Adipose tissue (tissue), 3 donors: ENCODE measurements around the gene PRDM2. TPM values are rescaled to one million over a fixed set of nuclear protein-coding genes. Genes with fewer than 3 reads are reported as not detected.

ENCODE experiments used
- H3K27ac ChIP-seq: one replicate; pipeline ENCODE4 v1.5.1; 2013; ENCODE audit warnings: low read depth, low read length
- WGBS, 3 donors: extraction: QIAGEN DNeasy Blood & Tissue Kit; methylation state at CpG; one replicate each; pipeline ENCODE4 v1.1.7; 2013; 5-methylcytosine and 5-hydroxymethylcytosine counted together
- polyA plus RNA-seq, 3 donors: library from polyadenylated mRNA; stranded (reverse); fragments of 200-250 nt; gene quantifications; one replicate each; pipeline ENCODE4 v1.2.3, GENCODE V29; 2013
- donor health status: healthy with polysubstance abuse.
- donor health status: Bipolar disorder and iron deficiency.
- donor health status: healthy.

The PRDM2 gene
- polyA plus RNA-seq, 3 donors: 8.5 to 19.5 (median 13.0) TPM

GRCh38 chr1:13775459-13775858 is 75.5 kb downstream of the PRDM2 start:
- no peak overlapping the region for H3K27ac ChIP-seq
- 74 to 95% (median 78%) methylated on average over 5 of the region's 5 CpGs for WGBS, 3 donors

GRCh38 chr1:13775916-13776315 is 75.9 kb downstream of the PRDM2 start:
- WGBS, 3 donors: 77 to 93% (median 82%) methylated on average over 3 of the region's 3 CpGs
- H3K27ac ChIP-seq: no peak overlapping the region

- no peak overlapping the region for H3K27ac ChIP-seq
- WGBS, 3 donors: 94 to 98% (median 97%) methylated on average over 7 of the region's 7 CpGs
These were observed 78.4 kb downstream of the PRDM2 start for GRCh38 chr1:13778431-13778830.

GRCh38 chr1:13779930-13780329 is 79.9 kb downstream of the PRDM2 start:
- H3K27ac ChIP-seq: no peak overlapping the region
- whole genome bisulfite sequencing, 3 donors: 84 to 90% (median 89%) methylated on average over 6 of the region's 6 CpGs

- no peak overlapping the region for H3K27ac ChIP-seq
These were observed 80.8 kb downstream of the PRDM2 start for GRCh38 chr1:13780780-13781179.

GRCh38 chr1:13781228-13781627 is 81.2 kb downstream of the PRDM2 start:
- H3K27ac ChIP-seq: no peak overlapping the region
- 84 to 89% (median 89%) methylated on average over 6 of the region's 6 CpGs for WGBS, 3 donors

More at GRCh38 chr1:13780780-13781179, 80.8 kb downstream of the PRDM2 start:
- 93 to 95% (median 94%) methylated on average over 6 of the region's 6 CpGs for WGBS, 3 donors

GRCh38 chr1:13781907-13782633 is 82.1 kb downstream of the PRDM2 start:
- WGBS, 3 donors: 53 to 81% (median 55%) methylated on average over 20 of the region's 20 CpGs
- no peak overlapping the region for H3K27ac ChIP-seq

GRCh38 chr1:13782634-13783360 is 82.8 kb downstream of the PRDM2 start:
- 70 to 94% (median 74%) methylated on average over 12 of the region's 12 CpGs for WGBS, 3 donors

GRCh38 chr1:13783551-13783950 is 83.6 kb downstream of the PRDM2 start:
- WGBS, 3 donors: 68 to 86% (median 78%) methylated on average over 5 of the region's 5 CpGs
- no peak overlapping the region for H3K27ac ChIP-seq

More at GRCh38 chr1:13782634-13783360, 82.8 kb downstream of the PRDM2 start:
- no peak overlapping the region for H3K27ac ChIP-seq

GRCh38 chr1:13784971-13785370 is 85.0 kb downstream of the PRDM2 start:
- H3K27ac ChIP-seq: no peak overlapping the region
- 75 to 78% (median 77%) methylated on average over 5 of the region's 5 CpGs for WGBS, 3 donors

GRCh38 chr1:13786541-13786940 is 86.6 kb downstream of the PRDM2 start:
- no peak overlapping the region for H3K27ac ChIP-seq
- WGBS, 3 donors: 96 to 98% (median 97%) methylated on average over 10 of the region's 10 CpGs

- WGBS, 3 donors: 91 to 97% (median 96%) methylated on average over 6 of the region's 6 CpGs
- no peak overlapping the region for H3K27ac ChIP-seq
These were observed 88.8 kb downstream of the PRDM2 start for GRCh38 chr1:13788795-13789194.

- 87 to 96% (median 88%) methylated on average over 13 of the region's 13 CpGs for WGBS, 3 donors
- H3K27ac ChIP-seq: no peak overlapping the region
These were observed 90.5 kb downstream of the PRDM2 start for GRCh38 chr1:13790290-13791030.

GRCh38 chr1:13792419-13792818 is 92.4 kb downstream of the PRDM2 start:
- H3K27ac ChIP-seq: no peak overlapping the region
- WGBS, 3 donors: 96 to 97% (median 97%) methylated on average over 6 of the region's 6 CpGs

GRCh38 chr1:13793088-13793730 is 93.2 kb downstream of the PRDM2 start:
- 91 to 97% (median 95%) methylated on average over 14 of the region's 14 CpGs for WGBS, 3 donors
- no peak overlapping the region for H3K27ac ChIP-seq

- WGBS, 3 donors: 77 to 85% (median 79%) methylated on average over 8 of the region's 8 CpGs
- H3K27ac ChIP-seq: no peak overlapping the region
These were observed 94.5 kb downstream of the PRDM2 start for GRCh38 chr1:13794231-13795187.

- 69 to 73% (median 73%) methylated on average over 6 of the region's 6 CpGs for WGBS, 3 donors
- H3K27ac ChIP-seq: no peak overlapping the region
These were observed 97.4 kb downstream of the PRDM2 start for GRCh38 chr1:13797397-13797796.

- no peak overlapping the region for H3K27ac ChIP-seq
- 95 to 96% (median 96%) methylated on average over 5 of the region's 5 CpGs for WGBS, 3 donors
These were observed 98.1 kb downstream of the PRDM2 start for GRCh38 chr1:13798120-13798519.
